GM18505 (cell line): ENCODE data around the gene KIF19.

Source experiments
- ATAC-seq: cut with Tn5 transposase; IDR thresholded peaks from one replicate; pipeline ENCODE4 v1.9.1; 2021; ENCODE audit not compliant: unreplicated experiment
- POLR2A ChIP-seq: IDR thresholded peaks from 4 replicates; pipeline ENCODE4 v1.6.1; 2011; ENCODE audit warnings: borderline replicate concordance; ENCODE audit not compliant: insufficient read depth, insufficient read length; ENCODE audit errors: extremely low read depth

The KIF19 gene

DNA sequence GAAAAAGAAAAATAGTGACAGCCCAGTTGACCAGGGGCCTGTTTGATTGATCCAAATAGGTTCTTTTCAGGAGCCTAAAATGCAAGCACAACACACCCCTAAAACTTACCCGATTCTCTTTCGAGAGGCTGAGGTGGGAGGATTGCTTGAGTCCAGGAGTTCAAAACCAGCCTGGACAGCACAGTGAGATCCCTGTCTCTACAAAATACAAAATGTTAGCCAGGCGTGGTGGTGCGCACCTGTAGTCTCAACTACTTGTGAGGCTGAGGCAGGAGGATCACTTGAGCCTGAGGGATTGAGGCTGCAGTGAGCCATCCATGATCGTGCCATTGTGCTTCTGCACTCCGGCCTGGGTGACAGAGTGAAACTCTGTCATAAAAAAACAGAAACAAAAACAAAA lies 1.5 kb upstream of the KIF19 start:
- no peak for ATAC-seq
- no peak for TF ChIP-seq POLR2A

DNA sequence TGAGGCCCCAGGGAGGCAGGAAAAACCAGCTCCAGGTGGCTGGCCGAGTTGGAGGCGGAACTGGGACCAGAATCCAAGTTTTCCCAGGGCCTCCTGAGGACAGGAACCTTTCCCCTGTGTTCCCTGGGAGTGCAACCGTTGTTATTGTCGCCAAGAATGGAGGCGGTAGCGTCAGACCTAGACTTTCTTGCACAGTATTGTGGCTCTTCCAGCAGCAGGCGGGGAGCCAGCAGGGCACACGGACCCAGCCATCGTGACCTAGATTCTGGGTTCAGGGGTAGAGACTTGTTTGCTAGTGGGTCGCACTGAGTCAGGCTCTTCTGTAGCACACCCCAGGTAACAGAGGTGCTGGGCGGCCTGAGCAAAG lies 667 bp upstream of the KIF19 start:
- no peak for ATAC-seq

DNA sequence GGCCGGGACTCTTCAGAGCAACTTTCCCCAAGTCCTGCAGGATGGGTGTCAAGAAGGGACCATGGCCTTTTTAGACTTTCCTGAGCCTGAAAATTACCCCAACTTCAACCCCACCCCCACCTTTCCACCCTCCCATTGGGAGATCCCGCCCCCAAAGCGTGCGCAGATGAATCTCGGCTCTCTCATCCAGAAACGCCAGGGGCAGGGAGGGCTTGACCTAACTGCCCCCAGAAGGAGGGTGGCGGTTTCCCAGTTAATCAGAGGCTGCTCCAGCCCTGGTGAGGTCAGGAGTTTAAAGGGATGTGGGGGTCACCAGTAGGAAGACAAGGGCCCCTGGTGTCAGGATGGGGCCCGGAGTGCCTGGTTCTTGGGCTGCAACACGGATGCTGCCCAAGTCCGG lies 480 bp downstream of the KIF19 start:
- no peak for TF ChIP-seq POLR2A
- ATAC-seq = no peak

More for the DNA sequence above, 667 bp upstream of the KIF19 start:
- no peak for TF ChIP-seq POLR2A

DNA sequence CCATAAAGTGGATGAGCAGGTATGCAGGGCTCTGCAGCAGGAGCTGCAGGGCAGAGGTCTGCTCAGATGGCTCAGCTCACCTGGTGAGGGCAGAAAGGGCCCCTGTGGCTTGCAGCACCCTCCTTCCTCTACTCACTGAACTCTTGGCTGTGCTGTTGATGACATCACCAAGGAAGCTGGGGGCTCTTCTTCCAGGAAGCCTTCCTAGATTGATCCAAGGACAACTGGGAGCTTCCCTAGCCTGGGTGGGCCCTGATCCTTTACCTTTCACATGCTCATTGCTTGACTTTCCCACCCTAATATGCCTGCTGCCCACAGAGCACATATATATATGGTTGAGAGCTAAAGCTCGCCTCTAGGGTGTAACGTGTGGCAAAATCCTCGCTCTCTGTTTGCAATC lies 2.5 kb downstream of the KIF19 start:
- TF ChIP-seq POLR2A = no peak
- ATAC-seq = no peak

DNA sequence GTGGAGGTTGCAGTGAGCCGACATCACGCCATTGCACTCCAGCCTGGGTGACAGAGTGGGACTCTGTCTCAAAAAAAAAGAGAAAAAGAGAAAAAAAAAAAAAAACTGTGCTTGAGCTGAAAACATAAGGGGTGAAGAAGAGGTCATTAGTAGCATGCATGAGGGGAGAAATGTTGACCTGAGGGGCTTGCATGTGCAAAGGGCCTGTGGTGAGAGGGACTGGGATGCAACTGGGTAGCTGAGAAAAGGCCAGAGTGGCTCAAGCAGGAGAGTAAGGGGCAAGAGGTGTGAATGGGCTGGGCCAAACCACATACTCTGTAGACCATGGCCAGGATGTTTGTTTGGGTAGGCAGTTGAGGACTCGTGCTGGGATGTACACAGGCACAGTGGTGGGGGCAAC lies 3.4 kb downstream of the KIF19 start:
- ATAC-seq = no peak
- no peak for TF ChIP-seq POLR2A

DNA sequence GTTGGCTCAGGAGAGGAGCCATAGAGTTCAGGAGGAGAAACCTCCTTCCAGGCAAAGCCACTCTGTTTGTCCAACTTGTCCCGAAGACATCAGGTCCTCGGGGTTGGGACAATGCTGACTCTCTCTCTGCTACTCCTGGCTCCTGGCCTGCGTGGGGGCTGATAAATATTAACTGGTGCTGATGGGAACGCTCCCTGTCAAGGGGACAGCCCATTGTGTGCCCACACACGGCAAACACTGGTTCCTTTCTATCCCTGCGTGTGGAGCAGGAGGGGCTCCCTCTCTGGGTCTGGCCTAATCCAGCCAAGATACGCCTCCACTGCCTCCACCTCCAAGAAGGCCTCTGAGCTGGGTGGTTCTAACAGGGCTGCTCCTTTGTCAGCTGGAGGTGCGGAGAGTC lies 4.4 kb downstream of the KIF19 start:
- ATAC-seq = no peak
- TF ChIP-seq POLR2A = no peak

DNA sequence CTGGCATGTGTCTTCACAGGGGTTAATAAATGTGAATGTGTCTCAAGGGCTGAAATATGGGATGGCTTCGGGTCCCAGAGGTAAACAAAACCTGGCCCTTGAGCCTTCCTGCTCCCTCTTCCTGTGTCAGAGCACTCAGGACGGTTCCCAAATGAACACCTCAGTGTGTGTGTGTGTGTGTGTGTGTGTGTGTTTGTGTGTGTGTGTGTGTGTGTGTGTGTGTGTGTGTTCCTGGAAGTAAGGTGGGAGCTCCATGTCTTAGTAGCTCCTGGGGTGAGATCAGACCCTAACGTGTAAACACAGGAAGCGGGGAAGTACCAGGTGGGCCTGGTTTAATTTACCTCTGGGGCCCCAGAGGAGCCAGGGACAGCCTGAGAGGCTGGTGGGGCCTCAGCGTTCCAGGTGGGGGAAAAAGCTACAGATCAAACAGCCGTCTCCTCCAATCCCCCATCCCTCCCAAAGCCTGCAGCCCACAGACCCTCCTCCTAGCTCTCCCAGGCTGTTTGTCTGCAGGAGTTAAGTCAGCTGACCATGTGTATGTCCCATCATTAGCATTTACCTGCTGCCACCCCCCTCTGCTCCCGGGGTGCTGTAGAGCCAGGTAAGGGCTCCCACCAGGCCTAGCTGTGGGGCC lies 6.1 kb downstream of the KIF19 start:
- TF ChIP-seq POLR2A = no peak
- no peak for ATAC-seq

DNA sequence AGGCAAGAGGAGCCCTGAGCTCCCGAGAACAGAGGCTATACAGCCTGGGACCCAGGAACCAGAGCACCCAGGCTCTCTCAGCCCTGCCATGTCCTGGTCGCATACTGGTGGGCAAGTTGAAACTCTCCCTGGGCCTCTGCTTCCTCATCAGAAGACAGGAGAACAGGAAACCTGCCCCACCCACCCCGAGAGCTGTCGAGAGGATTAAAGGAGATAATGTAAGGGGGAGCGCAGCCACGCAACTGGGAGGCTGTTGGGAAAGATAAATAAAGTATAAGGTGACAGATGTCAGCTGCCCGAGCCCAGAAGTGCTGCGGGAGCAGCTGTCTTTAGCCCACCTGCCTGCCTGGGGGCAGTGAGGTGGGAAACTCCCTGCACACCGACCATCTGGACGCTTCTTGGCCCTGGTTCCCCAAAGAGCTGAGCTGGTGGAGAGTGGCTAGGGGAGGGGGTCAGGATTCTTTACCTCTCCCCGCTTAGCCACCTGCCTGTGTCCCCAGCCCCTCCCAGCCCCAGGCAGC lies 6.8 kb downstream of the KIF19 start:
- TF ChIP-seq POLR2A = no peak
- no peak for ATAC-seq

DNA sequence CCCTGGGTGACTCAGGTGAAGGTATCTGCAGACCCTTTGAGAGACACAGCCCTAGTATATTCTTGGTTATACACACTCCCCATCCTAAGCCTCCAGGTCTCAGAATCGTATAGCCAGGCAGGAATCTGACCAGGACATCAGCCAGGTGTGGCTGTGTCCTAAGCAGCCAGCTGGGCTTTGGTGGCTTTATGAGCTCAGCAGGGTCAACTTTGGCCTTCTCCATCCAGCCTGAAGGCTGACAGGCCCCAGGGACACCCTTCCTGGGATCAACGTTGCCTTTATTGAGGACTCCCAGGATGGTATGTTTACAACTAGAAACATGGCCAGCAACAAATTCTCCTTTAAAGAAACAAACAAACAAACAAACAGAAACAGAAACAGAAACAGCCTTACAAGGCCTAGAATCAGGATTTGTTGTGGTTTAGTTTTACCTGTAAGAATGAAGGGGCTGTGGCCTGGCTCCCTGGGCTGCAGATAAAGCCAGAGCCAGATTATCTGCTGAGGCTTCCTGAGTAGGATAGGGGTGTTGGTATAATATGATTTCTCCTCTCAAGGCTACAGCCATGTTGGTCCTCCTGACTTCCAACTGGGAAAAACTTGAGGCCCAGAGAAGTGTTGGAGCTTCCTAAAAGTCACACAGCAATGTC lies 8.5 kb downstream of the KIF19 start:
- no peak for TF ChIP-seq POLR2A
- ATAC-seq = no peak

DNA sequence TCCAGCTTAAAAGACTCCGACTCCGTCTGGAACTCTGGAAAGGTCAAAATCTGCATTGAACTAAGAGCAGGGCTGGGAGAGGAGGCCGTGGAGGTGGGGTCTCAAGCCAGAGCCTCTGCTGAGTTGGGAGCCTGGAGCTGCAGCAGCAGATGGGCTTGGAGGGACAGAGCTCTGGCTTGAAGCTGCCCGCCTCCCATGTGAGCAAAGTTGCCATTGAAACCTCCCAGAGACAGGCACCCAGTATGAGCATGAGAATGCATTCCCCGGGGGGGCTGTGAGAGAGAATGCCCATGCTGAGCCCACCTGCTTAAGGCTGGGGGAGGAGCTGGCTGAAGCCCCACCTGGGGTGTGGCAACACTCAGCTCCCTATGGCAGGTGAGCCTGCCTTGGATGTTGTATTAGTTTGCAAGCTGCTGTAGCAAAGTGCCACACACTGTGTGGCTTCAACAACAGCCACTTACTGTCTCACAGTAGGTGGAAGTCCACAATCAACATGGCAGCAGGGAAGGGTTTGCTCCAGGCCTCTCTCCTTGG lies 9.6 kb downstream of the KIF19 start:
- no peak for ATAC-seq
- no peak for TF ChIP-seq POLR2A

DNA sequence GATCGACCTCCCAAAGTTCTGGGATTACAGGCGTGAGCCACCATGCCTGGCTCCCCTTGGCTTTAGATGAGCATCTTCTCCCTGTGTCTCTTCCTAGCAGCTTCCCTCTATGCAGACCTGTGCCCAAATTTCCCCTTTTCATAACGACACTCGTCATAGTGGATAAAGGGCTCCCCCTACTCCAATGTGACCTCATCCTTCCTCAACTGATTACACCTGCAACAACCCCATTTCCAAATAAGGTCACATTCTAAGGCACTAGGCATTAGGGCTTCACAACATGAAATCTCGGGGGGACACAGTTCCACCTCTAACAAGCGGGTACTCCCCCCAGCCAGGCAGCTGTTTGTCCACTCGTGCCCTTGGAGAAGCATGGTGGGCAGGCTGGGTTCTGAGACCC lies 10.3 kb downstream of the KIF19 start:
- ATAC-seq = no peak
- TF ChIP-seq POLR2A = no peak

DNA sequence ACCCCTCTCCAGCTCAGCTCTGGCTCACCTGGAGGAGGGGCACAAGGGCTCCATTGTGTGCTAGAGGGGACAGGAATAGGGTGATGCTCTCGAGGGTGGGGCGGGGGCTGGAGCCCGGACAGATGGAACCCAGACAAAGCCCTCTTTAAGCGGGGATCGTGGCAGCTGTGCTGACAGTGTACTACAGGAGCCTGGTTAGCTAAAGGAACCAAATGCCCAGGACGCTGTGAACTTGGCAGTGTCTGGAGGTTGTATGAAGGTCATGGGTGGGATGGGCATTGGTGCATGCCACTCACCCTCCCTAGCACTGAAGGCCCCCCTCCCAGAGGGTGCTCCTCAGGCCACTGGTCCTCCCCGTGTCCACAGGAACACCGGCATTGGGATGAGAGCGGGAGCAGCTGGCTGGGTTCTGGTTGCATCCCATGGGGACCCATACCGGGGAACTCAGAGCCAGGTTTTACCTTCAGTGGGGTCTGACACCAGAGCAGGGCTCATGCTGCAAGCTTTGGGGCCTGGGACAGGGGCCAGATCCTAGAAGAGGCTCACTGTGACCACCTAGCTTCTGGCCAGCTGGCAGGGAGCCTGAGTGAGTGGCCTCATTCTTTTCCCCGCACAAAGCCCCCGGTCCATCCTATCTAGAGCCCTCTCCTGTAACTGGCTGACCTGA lies 11.9 kb downstream of the KIF19 start:
- no peak for ATAC-seq
- TF ChIP-seq POLR2A = no peak

DNA sequence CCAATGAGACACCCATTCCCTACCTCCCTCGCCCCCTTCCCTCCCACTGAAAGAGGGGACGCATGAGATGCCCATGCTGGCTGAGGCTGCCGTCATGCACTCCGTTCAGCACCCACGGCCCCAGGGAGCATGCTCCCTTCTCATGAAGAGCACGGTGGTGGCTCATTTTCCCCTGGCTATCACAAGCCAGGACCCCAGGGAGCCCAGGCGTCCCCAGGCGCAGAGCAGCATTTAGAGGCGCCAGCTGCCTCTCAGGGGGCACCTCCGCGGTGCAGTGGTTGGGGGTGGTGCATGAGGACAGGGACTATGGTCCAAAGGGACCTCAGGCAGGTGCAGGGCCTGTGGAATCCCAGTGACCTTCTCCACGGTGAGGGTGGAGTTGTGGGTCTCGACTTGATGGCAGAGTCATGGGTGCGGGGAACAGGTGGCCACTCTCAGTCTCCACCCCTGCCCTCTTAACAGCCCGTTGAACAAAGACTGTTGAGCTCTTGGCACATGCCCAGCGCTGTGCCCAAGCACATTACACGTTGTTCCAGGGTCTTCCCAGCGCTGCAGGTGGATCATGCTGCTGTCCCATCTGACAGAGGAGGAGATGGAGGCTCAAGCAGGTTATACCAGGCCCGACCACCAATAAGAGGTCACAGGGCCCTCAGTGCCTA lies 13.6 kb downstream of the KIF19 start:
- no peak for ATAC-seq
- TF ChIP-seq POLR2A = no peak
